Measurements from ENCODE around the gene TRH.
A peak's percentile ranks its signal among the peaks of the same experiment; 100 is the strongest.
"Not testable (repeated sequence)": the region's sequence is repeated elsewhere in the genome, so short reads cannot be mapped to it uniquely, and the experiment has no call there.

Gene TRH

DNA sequence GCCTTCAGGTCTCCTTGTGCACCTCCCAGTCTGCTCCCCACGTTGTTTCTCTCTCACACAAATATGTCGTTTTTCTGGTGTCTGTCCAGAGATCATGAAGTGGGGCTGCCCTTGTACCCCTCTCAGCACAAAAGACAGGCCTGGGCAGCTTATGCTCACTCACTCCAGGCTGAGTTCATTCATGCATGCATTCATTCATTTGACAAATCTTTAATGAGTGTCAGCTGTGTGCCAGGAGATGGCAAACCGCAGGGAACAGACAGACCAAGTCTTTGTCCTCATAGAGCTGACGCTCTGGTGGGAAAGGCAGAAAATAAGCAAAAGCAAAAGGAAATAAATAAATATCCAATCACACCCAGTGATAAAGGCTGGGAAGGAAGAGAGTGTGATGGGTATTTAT, 7.6 kb upstream of the TRH start:
- DNase-seq: no peak

DNA sequence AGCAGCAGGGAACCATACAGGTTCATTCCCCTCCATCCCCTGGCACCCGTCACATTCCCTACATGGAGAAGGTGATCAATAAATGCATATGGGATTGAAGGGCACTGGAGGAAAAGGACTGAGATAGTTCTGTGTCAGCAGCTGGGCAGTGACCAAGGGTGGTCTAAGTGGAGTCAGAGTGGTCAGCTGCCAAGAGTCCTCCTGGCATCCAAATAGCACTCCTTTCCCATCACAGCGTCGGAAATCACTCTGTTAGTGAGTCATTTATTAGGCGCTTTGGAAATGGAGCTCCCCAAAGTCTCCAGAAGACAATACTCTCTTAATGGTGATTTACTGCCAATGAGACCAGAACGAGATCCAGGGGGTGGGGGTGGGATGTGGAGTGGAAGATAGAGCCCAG, 6.8 kb upstream of the TRH start:
- DNase-seq: no peak

DNA sequence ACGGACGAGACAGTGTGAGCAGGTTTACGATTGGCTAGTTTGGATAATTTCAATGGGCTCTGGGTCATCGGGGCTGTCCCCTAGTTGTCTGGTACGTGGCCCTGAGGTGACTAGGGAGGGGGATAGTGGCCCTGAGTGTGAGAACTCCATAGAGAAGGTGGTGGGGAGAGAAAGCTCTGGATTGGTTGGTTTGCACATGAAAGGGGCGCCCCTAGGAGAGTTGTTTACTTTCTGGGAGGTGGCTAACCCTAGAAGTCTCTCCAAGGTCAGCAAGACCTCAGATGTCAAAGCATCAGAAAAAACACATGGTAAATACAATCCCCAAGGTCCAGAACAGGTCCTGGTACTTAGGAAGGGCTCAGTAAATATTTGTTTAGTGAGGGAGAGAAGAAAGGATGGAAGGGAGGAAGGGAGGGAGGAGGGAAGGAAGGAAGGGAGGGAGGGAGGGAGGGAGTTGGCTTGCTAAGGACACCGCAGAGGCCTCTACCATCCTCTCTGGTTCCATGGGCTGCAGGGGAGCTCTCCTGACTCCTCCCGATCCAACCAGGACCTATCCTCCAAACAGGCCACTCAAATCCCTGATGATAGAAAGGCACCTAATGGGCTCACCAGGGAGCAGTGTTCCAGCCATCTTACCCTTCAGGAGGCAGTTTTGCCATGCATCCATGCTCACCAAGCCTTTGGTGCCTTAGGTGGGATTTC, 3.0 kb upstream of the TRH start:
- DNase-seq: no peak

- DNase-seq: no peak
These were observed 2.2 kb upstream of the TRH start for GRCh38 chr3:129972301-129972700.

GRCh38 chr3:129973853-129974563, 512 bp upstream of the TRH start:
- no peak for DNase-seq

GRCh38 chr3:129974833-129975704, 549 bp downstream of the TRH start:
- DNase-seq: no peak

DNA sequence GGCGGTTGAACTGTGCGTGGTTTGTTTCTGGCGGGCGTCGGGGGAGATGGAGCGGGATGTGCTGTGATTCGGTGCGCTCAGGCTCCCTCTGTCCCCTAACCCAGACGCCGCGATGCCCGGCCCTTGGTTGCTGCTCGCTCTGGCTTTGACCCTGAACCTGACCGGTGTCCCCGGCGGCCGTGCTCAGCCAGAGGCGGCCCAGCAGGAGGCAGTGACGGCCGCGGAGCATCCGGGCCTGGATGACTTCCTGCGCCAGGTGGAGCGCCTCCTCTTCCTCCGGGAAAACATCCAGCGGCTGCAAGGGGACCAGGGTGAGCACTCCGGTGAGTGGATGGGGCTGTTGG, 1.2 kb downstream of the TRH start:
- peak; percentile 68 for DNase-seq

DNA sequence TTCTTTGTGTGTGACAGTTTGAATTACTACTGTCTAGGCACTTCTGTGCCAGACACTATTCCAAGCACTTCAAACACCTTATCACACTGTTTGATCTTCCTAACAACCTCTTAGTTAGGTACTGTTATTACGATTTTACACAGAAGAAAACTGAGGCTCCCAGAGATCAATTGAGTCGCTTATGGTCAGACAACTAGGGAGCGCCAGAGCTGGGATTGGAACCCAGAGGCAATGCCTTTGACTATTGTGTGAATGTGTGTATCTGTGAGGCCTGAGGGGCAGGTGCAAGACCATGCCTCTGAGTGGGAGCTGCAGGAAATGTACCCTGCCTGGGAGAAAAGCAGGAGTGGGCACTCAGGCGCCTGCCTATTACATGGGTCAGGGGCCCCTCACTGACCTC, 1.8 kb downstream of the TRH start:
- no peak for DNase-seq

DNA sequence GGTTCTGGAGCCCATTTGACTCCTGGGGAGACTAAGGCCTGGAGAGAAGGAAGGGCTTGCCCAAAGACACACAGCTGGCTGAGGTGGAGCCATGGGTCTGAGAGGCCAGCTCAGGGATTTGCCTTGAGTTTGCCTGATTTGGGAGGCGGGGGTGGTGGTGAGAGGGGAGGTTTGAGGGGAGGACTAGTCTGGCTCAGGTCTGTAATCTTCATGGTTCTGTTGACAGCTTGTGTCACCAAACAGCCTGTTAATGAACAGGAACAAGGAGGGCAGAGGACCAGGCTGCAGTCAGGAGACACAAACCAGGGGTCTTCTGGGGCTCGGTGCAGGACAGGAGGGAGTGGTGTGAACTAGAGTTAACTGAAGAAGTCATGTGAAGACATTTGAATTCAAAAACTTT, 3.6 kb downstream of the TRH start:
- no peak for DNase-seq

DNA sequence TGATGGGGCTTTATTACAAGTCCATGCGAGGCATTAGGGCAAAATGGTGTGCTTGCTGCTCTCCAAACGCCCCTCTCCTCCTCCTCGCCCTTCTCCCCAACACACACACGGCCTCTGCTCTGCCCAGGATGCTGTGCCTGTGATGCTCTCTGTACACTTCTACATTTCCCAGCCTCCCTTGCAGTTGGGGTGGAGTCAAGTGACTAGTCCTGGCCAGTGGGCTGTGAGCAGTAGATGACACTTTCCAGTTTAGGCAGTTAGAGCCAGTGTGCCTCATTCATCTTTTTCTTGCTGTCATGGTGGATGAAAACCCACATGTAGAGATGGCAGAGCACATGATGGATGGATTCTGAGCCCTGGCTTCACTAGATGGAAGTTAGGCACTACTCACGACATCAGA, 5.4 kb downstream of the TRH start:
- DNase-seq: no peak

DNA sequence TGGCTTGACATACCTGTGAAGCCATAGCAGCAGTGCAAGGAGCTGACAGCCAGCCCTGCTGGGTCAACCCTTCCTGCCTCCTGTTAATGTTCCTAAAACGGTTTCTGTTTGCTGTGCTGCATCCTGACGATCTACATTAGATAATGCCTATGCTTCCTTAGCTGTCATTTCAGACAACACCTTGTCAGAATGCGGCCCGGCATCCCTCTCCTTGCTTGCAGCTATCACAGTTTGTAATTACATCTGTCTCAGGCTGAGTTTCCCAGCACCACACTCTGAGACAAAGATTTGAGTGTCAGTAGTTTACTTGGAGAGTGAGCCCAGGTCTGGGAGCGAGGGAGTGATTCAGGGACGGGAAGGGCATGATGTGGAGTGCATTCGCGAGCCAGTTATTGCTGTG, 9.0 kb downstream of the TRH start:
- no peak for DNase-seq

GRCh38 chr3:129984125-129984524, 9.6 kb downstream of the TRH start:
- no peak for DNase-seq

GRCh38 chr3:129985113-129985512, 10.6 kb downstream of the TRH start:
- DNase-seq: no peak

DNA sequence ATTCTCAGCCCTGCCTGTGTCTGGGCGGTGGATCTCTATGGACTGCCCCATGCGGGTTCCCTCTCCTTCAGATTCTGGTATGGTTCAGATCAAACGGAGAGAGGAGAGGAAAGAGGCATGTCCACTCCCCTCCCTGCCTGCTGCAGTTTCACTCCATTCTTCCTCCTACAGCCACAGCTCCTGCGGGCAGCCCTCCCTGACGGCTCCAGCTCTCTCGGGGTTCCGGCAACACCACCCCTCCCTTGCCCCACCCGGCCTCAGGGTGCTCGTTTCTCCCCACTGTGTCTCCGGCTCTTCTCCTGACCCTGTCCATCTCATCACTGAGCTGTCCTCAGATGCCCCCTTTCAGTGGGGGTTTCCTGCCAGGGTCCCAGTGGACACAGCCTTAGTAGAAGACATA, 13.9 kb downstream of the TRH start:
- no peak for DNase-seq

DNA sequence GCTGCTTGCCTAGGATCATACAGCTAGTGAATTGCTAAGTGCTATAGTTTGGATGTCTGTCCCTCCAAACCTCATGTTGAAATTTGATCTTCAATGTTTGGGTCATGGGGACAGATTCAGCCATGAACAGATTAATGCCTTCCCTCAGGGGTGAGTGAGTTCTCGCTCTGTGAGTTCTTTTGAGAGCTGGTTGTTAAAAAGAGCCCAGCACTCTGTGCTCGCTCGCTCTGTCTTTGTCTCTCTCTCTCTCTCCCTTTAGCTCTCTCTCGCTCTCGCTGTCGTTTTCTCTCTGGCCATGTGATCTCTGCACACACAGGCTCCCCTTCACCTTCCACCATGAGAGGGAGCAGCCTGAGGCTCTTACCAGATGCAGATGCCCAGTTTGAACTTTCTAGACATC, 14.9 kb downstream of the TRH start:
- DNase-seq: no peak

DNA sequence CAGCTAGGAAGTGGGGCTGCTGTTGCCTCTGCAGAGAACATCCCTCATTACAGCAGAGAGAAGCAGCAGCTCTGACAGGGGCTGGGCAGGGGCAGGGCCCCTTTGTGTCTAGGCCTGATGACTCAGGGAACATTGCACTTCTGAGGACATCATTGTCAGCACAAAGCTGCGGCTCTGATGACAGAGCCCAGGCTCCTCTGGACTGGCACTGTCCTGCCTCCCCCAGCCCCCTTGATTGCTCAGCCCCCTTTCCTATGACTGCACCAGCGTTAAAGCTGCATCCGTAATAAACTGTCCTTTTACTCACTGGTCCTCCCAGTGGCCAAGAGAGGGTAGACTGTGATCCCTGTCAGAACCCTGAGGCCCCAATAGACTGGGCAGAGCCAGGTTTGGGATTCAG, 18.3 kb downstream of the TRH start:
- peak; percentile 90 for DNase-seq

- DNase-seq: no peak
These were observed 20.5 kb downstream of the TRH start for GRCh38 chr3:129994883-129995559.

GRCh38 chr3:129996073-129996472, 21.6 kb downstream of the TRH start:
- no peak for DNase-seq

DNA sequence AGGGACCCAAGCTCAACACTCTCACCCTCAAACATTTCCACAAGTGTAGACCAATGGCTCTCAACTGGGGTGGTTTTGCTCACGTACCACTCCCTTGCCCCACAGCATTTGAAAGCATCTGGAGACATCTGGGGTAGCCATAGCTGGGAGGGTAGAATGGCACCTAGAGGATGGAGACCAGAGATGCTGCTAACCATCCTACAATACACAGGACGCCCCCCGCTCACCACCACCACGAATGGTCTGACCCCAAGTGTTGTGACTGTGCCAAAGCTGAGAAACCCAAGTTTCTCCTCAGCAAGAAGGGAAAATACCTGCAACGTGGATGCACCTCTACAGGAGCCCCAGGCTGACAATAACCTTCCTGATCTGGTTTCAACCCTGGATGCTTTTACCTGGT, 24.7 kb downstream of the TRH start:
- DNase-seq: not testable (repeated sequence)

- DNase-seq: peak; percentile 74
These were observed 28.4 kb downstream of the TRH start for GRCh38 chr3:130002666-130003598.

DNA sequence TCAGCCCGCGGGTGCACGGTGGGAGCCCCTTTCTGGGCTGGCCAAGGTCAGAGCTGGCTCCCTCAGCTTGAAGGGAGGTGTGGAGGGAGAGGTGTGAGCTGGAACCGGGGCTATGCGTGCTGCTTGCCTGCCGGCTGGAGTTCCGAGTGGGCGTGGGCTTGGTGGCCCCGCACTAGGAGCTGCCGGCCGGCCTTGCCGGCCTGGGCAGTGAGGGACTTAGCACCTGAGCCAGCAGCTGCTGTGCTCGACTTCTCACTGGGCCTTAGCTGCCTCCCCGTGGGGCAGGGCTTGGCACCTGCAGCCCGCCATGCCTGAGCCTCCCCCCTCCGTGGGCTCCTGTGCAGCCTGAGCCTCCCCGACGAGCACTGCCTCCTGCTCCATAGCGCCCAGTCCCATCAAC, 36.0 kb downstream of the TRH start:
- DNase-seq: no peak

DNA sequence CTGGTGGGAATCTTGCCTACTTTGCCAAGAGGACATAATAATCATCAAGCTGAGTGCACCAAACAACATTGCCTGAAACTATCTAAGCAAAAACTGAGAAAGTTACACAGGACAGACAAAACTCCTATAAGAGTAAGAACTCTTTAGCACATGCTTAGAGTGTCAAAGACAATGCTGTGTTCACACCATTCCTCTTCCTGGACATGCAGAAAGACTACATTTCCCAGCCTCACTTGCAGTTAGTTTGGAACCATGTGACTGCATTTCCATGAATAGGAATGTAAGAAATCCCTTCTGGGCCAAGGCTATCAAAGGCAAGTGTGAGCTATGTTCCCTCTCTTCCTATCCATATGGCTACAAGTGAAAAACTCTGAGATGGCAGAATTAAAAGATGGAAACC, 37.6 kb downstream of the TRH start:
- not testable (repeated sequence) for DNase-seq

All from islet precursor cell (in vitro differentiated cells).